ENCODE data around the gene GLUL. TPM values are rescaled to one million over a fixed set of nuclear protein-coding genes. Genes with fewer than 3 reads are reported as not detected.
"Not testable (repeated sequence)": the region's sequence is repeated elsewhere in the genome, so short reads cannot be mapped to it uniquely, and the experiment has no call there.

The GLUL gene
- polyA plus RNA-seq, 5 donors = 393 to 445 (median 421) TPM

DNA sequence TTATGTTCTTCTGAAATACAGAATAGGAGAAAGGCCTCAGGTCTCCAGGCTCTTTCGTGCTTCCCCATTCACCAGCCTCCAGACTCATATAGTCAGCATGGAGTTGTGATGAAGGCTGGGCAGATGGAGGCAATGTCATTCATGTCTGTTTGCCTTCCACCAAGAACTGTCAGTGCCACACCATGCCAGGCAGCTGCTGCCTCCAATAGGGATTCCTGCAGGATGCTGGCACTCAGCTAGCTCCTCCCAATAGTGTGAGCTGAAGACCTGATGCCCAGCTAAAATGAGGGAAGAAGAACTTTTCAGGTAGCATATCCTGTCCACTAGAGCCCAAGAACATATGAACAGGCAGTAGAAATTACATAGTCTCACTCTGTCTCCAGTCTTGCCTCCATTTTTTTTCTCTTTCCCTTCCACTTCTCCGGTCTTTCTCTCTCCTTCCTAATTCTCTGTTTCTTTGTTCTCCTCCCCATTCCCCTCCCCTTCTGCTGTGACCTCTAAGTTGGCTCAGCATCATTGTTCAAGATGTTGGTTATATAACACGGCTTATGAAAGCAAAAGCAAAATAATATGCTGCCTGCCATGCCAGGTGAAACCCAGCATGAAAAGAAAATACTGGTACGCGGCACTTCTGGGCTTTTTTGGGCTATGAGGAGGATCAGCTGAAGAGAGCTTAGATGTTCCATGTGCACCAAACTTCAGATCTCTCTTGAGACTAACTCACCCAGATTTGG is 17.3 kb downstream of the GLUL start:
- no peak for DNase-seq

DNA sequence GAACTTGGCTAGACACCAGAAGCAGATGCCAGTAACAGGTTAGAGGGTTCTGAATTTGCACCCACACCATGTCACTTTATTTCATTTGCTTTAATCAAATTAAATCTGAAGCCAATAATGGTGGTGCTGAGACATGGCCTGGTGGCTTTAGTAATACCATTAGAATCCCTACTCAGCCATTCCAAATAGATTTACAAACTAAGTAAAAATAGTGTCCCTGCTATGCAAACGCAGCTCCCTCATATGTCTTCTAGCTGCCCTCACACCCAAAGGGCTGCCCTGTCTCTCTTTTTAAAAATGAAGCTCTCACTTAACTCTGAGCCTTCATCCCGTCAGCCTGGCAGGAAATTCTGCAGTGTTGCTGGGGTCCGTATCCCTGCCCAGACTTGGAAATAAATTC is 21.1 kb downstream of the GLUL start:
- no peak for DNase-seq

DNA sequence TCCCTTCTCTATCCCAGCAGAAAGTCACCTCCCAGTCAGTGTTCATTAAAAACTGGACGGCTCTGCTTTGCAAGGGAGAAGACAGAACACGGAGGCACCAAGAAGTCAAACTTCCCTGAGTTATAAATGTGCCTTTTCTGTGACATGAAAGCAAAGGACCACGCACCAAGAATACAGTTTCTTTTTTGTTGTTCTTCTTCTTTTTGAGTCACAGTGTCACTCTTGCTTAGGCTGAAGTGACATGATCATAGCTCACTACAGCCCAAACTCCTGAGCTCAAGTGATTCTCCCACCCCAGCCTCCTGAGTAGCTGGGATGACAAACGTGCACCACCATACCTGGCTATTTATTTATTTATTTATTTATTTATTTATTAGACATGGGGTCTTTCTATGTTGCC is 22.7 kb downstream of the GLUL start:
- no peak for DNase-seq

DNA sequence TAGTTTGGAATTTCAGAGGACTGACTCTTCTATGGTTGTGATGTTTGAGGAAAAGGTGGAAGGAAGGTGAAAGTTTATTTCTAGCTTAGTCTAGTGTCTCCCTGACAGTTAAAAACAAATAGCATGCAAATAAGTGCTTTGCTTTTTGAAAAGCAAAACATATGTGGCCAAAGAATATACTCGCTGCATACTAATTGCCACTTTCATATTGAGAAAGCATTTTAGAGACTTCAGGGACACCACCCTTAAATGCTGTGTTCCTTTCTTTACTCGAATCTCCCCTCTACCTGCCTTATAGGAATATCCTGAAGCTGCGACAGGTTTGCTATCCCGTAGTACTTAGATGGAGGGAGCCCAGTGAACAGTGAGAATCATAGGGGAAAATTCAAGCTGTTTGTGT is 23.2 kb downstream of the GLUL start:
- DNase-seq = no peak

DNA sequence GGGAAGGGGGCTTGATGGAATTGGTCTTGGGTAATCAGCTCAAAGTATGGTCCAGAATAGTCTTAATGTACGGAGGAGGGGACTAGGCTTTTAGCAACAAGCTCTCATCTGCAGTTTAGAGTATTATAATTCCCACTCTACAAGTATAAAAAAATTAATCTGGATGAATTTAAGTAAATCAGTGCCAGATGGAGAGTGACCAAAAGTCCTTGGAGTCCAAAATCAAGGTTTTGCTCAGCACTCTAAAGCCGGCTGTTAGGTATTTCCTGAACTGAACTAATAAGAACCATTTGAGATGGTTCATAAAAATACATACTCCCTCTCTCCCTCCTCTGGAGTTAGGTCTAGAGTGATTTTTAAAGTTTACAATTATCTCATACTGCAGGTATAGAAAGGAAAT is 23.7 kb downstream of the GLUL start:
- DNase-seq = no peak

DNA sequence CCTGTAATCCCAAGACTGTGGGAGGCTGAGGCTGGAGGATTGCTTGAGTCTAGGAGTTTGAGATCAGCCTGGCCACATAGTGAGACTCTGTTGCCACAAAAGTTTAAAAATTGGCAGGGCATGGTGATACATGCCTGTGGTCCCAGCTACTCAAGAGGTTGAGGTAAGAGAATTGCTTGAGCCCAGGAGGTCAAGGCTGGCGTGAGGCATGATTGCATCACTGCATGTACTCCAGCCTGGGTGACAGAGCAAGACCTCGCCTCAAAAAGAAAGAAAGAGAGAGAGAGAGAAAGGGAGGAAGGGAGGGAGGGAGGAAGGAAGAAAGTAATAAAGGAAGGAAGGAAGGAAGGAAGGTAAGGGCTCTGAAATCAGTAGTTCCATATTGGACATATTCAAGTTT is 25.0 kb downstream of the GLUL start:
- DNase-seq = no peak

DNA sequence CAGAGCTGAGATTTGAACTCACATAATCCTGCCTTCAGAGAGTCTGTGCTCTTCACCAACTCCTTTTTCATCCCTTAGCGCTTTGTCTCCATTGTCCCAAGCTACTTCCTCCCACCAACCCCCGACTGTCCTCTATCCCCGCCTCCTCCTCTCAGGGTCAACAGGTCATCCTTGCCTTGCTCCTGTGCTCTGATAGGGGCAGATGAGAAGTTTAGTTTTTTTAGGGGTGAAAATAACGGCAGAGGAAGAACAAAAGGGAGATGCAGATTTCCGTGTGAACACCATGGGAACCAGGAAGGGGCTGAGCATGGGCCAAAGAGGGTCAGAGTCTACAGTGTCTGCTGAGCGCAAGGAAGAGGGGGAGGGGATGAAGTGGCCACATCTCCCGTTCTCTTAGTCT is 31.9 kb downstream of the GLUL start:
- DNase-seq = no peak

DNA sequence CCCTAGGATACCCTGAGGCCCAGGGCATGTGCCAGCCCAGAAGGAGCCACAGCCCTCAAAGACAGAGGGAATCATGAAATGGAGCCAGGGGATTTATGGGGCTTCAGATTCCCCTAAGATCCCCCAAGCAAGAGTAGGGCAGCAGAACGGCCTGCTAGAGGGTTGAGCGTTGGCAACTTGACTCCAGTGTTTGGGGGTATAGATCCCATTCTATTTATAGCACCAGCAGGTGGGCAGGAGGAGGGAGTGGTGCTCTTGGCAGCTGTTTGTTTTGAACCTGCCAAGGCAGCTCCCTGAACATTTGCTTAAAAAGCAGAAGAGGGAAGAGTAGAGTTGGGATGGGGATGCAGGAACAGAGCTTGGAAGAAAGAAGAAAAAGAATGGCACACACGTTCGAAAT is 33.7 kb downstream of the GLUL start:
- no peak for DNase-seq

DNA sequence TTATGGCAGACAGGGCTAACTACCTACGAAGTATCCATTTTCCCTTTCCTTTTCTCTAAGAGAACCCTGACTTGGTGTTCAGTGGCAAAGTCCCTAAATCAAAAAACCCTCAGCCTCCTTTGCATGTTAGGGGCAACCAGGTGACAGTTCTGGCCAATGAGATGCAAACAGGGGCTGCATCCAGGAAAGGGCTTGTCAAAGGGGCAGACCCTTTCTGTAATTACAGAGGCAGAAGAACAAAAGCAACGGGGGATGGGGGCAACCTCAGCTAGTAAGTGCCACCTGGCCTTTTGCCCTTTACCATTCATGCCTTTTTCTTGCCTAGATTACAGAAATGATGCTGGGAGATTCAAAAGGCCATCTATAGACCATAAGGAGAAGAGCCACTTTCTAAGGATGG is 34.4 kb downstream of the GLUL start:
- DNase-seq = no peak

DNA sequence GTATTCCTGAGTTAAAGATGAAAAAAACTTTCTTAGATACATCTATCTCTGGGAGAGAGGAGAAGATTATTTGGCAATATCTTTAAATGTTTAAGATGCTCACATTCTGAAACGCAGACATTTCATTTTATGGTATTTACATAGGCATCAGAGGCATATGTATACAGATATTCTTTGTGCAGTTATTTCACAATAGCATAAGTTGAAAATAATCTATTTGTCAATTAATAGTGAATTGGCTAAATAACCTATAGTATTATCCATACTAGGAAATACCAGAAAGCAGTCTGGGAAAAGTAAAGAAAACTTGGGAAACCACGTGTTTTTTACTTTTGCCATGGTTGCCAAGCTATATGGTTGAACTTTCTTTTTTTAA is 35.9 kb downstream of the GLUL start:
- no peak for DNase-seq

DNA sequence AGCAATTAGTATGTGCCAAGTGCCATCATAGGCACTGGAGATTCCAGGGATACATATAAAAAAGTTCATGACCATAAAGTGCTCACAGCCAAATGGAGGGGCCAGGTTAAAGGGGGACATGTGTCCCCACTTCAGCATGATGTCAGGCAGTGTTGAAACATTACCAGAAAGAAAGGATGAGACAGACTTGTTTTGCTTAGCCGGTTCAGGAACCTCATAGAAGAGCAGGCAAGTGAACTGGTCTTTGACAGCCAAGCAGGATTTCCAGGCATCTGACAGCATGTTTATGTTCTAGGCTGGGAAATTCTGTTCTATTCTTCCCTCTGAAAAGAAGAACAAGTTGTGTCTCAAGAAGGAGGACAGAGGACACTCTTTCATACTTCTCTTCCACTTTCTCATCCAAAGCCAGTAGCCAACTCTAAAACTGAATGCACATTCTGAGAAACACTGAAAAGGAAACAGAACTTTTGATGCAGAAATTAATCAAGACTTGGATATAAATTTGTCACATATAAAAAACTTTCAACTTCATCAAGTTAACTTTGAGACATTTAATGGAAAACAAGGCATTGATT is 39.7 kb downstream of the GLUL start:
- DNase-seq = no peak

DNA sequence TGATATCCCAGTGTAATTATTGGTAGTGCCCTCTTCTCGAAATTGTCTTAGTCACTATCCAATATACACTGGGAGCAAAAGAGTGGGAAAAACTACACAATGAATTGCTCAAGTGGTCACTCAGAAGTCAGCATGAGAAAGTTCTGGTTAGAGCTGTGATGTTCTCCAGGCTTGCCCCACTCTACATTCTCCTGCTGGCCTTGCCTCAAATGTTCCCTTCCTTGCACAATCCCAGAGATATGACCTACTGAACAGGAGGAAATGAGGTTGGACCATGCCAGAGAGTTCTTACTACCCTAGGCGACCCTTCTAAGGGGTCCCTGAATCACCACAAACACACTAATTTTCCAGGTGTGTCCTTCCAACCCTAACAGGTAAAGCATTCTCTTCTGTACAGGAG is 40.8 kb downstream of the GLUL start:
- DNase-seq = no peak

DNA sequence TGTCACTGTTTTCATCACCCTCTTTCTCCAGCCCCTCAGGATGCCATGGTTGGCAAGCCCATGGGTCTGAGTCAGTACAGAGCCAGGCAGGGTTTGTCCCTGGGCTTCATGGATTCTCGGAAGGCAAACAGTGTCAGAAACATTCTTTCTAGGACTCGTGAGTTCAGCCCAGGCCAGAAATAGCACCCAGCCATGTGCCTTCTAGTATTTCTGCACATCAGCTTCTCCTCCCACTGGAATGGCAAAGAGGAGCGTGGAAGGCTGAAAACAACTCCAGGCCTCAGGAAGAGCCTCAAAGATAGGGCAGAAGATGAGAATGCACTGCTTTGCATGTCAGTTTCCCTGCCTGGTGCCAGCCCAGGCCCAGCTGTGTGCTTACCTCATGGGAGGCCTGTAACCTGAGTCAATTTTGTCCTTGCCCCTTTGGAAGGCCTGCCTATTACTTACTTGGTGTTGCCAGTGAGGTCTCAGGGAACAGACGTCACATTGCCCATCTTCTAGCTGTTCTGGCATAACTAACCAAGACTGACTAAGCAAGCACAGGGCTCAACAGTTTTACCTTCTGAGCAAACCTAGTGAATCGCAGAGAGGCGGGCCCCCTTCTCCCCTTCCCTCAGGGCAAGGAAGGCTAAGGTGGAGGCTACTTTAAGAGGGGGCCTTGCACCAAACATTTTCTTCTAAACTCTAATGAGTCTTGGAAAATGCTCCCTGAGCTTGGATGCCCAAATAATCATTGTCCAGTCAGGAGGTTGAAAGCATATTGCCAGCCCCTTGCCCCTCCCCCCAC is 42.4 kb downstream of the GLUL start:
- no peak for DNase-seq

DNA sequence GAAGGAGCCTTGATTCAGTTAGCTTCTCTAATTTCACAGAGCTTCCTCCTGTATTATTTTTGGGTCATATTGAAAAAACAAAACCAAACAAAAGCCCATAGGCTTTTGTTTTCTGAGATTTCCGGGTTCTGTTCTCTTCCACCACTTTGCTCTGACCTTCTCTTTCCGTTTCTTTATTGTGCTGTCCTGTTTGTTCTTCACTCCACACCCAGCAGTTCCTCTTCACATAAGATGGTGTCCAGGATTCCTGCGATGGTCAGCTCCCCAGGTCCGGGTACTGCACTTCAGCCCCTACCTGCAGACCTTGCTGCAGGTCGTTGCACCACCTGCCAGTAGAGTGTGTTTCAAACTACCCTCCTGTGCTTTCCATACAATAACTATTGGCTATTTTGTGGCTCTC is 44.6 kb downstream of the GLUL start:
- no peak for DNase-seq

DNA sequence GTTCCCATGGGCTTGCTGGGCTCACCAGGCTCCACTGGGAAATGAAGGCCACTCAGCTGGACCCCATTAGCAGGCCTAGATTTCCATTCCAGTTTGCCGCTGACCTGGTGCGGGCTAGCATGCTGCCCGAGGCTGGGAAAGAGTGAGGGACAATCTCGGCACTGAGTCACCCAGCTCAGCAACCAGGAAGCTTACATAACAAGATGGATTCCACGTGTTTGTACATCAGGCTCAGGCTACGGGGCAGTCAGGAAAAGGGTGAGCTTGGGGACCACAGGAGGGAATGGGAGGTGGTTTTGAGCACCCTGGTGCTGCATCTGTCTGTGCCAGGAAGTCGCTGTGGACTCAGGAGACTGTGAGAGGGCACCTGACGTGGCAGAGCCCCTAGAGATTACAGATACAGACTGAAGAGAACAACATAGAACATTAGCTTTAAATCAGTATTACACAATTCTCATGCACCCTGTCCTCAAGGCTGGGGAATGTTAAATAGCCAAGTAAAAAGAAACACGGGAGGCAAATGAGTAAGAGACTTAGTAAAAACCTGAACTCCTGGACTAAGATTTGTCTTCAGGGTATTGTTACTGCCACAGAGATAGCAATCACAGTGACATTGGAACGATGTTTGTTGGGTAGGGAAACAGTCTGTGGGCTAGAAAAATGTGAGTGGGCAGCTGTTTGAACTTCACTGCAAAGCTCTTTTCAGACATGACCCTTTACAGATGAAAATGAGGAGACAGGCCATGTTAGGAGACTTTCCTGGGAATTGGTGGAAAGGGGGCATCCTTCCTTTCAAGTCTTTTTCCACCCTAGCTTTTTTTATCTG is 51.1 kb downstream of the GLUL start:
- DNase-seq = no peak

DNA sequence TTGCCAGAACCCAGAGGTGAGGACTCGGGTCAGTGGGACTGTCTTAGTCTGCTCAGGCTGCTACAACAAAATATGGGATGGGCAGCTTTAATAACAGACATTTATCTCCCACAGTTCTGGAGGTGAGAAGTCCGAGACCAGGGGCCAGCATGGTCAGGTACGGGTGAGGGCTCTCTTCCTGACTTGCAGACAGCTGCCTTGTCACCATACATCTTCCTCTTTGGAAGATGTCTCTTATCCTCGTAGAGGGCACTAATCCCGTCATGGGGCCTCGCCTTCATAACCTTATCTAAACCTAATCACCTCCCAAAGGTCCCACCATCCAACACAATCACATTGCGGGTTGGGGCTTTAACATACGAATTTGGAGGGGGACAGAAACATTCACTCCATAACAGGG is 51.9 kb downstream of the GLUL start:
- DNase-seq = no peak

DNA sequence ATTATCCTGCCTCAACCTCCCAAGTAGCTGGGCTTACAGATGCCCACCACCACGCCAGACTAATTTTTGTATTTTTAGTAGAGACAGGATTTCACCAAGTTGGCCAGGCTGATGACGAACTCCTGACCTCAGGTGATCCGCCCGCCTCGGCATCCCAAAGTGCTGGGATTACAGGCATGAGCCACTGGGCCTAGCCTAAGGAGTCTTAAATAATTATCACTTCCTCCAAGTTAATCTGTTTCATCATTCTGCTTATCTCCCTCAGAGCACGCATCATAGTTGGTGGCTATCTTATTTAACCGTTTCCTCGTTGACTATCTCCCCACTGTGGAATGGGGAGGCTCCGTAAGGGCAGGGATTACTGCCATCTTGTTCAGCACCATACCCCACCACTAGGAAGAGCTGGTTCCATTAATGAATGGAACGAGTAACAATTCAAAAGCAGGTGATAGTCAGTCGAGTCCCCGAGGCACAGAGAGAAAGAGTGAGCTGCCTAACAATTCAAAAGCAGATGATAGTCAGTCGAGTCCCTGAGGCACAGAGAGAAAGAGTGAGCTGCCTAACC is 52.7 kb downstream of the GLUL start:
- DNase-seq = no peak

DNA sequence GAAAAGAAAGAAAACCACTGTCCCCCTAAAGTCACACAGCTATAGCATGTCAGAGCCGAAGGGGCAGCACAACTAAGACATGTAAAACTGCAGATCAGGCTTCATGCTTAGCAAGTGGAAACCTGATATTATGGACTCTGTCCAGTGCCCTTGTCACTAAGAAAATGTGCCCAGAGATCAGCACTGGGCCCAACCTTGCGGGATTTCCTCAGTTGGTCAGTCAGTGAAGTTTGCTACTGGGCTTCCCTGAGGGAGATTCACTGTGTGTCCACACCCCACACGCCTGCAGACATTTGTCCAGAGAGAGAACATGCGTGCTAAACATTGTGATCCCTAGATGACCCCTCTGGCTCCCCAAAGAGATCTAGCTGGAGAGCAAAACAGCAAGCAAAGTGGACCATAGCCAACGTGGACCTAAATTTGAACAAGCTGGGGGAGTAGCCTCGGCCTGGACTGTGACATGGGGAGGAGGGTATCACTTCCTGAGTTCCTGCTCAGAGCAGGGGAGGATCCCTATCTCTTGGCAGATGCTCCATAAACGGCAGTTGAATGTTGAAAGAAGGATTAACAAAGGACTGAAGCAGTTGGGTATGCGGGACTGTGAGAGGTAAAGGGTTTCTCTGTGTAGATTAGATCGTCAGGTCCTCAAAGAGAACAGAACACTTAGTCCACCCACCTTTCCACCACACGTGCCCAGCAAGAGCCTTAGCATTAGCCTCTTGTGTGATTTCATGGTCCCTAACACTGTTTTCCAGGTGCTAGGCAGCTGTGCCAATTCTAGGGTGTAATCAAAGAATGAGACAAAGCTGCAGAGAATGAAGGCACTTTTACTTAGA is 53.6 kb downstream of the GLUL start:
- DNase-seq = no peak

DNA sequence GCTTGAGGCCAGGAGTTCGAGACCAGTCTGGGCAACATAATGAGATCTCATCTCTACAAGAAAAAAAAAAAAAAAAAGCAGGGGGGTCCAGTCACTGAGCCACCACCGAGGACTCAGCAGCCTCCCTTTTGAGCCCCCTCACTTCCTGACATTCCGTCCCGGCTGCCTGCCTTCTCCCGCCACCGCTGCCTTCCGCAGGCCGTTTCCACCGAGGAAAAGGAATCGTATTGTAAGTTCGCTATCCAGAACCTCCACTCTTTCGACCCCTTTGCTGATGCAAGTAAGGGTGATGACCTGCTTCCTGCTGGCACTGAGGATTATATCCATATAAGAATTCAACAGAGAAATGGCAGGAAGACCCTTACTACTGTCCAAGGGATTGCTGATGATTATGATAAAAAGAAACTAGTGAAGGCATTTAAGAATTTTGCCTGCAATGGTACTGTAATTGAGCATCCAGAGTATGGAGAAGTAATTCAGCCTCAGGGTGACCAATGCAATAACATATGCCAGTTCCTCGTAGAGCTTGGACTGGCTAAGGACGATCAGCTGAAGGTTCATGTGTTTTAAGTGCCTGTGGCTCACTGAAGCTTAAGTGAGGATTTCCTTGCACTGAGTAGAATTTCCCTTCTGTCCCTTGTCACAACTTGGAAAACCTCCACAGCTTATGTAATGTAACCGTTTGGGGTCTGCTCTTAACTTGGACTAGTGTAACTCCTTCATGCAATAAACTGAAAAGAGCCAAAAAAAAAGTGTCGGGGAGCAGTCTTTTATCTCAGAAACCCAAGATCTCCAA is 55.6 kb downstream of the GLUL start:
- DNase-seq = no peak

DNA sequence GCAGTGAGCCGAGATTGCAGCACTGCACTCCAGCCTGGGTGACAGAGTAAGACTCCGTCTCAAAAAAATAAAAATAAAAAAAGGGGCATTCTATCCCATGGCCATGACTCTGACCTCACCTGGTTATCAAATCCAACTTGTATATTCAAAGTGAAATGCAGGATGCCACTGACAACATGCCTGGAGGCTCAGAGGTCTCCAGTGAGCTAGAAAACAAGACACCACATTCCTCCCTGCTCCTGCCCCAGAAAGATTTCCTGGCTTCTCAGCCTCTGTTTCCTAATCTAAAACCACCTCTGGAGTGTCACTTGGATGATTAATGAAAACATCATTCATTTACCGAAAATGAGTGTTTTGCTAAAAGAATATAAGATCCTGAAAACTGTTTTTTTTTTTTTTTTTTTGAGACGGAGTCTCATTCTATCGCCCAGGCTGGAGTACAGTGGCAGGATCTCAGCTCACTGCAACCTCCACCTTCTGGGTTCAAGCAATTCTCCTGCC is 58.5 kb downstream of the GLUL start:
- not testable (repeated sequence) for DNase-seq
